Activated naive CD4-positive, alpha-beta T cell treated with anti-CD3 and anti-CD28 coated beads, Interleukin-2, amount 10 ng/mL, durations not matched to agents 7 days and 5 days (primary cell): ENCODE measurements around the gene SPDYC.

Source experiments
- CTCF ChIA-PET: fragments of 350-600 bp; sonication (Branson Sonifier 250); formaldehyde crosslinking; loops from one replicate; lab custom pipeline; 2021; ENCODE audit warnings: antibody characterized with exemption; lab: Charles Lee
- DNase-seq: peaks from one replicate; pipeline ENCODE4 v3.0.0-alpha.2; 2020
- H3K27ac Mint-ChIP-seq: one replicate; pipeline ENCODE4 v1.8.0; 2021; ENCODE audit warnings: mild to moderate bottlenecking, moderate library complexity, mixed read lengths
- H3K27me3 Mint-ChIP-seq: one replicate; pipeline ENCODE4 v1.8.0; 2021; ENCODE audit warnings: mild to moderate bottlenecking, mixed read lengths
- H3K36me3 Mint-ChIP-seq: one replicate; pipeline ENCODE4 v1.8.0; 2021; ENCODE audit warnings: mixed read lengths
- H3K4me1 Mint-ChIP-seq: one replicate; pipeline ENCODE4 v1.8.0; 2021; ENCODE audit warnings: mixed read lengths
- H3K4me3 Mint-ChIP-seq: one replicate; pipeline ENCODE4 v1.8.0; 2021; ENCODE audit warnings: mild to moderate bottlenecking, moderate library complexity, mixed read lengths
- H3K9me3 Mint-ChIP-seq: one replicate; pipeline ENCODE4 v1.8.0; 2021; ENCODE audit warnings: mixed read lengths

SPDYC gene

GRCh38 chr11:65187146-65187675 is 17.2 kb downstream of the SPDYC start:
- Mint-ChIP-seq H3K27me3 (no peaks in the 10 kb centered on the region), H3K9me3 (no peaks in the 10 kb centered on the region), H3K36me3 (peaks cover 42% of the 10 kb centered on the region), H3K4me1 (peaks cover 20% of the 10 kb centered on the region), H3K27ac (no peak overlapping the region), H3K4me3 (no peak overlapping the region)
- no peak for DNase-seq
- CTCF ChIA-PET: no interaction called here

GRCh38 chr11:65187971-65188461 is 18.0 kb downstream of the SPDYC start:
- DNase-seq: no peak
- CTCF ChIA-PET: interaction anchor here (2.0 kb wide), 1 partner anchor 17 kb away, joined by 5 read pairs; no protein-coding TSS in a partner anchor
- peaks cover 12% of the 10 kb centered on the region for H3K4me1 Mint-ChIP-seq
- H3K4me3 Mint-ChIP-seq: no peak overlapping the region
- H3K9me3 Mint-ChIP-seq: no peaks in the 10 kb centered on the region
- no peak overlapping the region for H3K27ac Mint-ChIP-seq
- no peaks in the 10 kb centered on the region for H3K27me3 Mint-ChIP-seq
- H3K36me3 Mint-ChIP-seq: peaks cover 42% of the 10 kb centered on the region

GRCh38 chr11:65188486-65188885 is 18.5 kb downstream of the SPDYC start:
- CTCF ChIA-PET: interaction anchor here (2.0 kb wide), 1 partner anchor 16 kb away, joined by 5 read pairs; no protein-coding TSS in a partner anchor
- H3K27me3 Mint-ChIP-seq: no peaks in the 10 kb centered on the region
- peaks cover 42% of the 10 kb centered on the region for H3K36me3 Mint-ChIP-seq
- no peak for DNase-seq
- H3K4me3 Mint-ChIP-seq: no peak overlapping the region
- no peaks in the 10 kb centered on the region for H3K9me3 Mint-ChIP-seq
- H3K27ac Mint-ChIP-seq: no peak overlapping the region
- H3K4me1 Mint-ChIP-seq: peaks cover 8% of the 10 kb centered on the region

GRCh38 chr11:65189191-65189590 is 19.2 kb downstream of the SPDYC start:
- DNase-seq: no peak
- Mint-ChIP-seq H3K9me3 (no peaks in the 10 kb centered on the region), H3K4me1 (peaks cover 3% of the 10 kb centered on the region), H3K27me3 (no peaks in the 10 kb centered on the region), H3K4me3 (no peak overlapping the region), H3K27ac (no peak overlapping the region), H3K36me3 (peaks cover 39% of the 10 kb centered on the region)
- CTCF ChIA-PET: interaction anchor here (2.0 kb wide), 1 partner anchor 15 kb away, joined by 5 read pairs; no protein-coding TSS in a partner anchor

GRCh38 chr11:65194564-65194963 is 24.5 kb downstream of the SPDYC start:
- H3K4me3 Mint-ChIP-seq: no peak overlapping the region

GRCh38 chr11:65204143-65204542 is 34.1 kb downstream of the SPDYC start:
- H3K4me1 Mint-ChIP-seq: peaks cover 4% of the 10 kb centered on the region
- DNase-seq: peak; percentile 7
- H3K27me3 Mint-ChIP-seq: no peaks in the 10 kb centered on the region
- no peak overlapping the region for H3K27ac Mint-ChIP-seq
- peaks cover 24% of the 10 kb centered on the region for H3K36me3 Mint-ChIP-seq
- H3K9me3 Mint-ChIP-seq: no peaks in the 10 kb centered on the region
- CTCF ChIA-PET: interaction anchor here (0.6 to 4.3 kb wide), 12 partner anchors 10 to 155 kb away, joined by 3 to 25 read pairs (median 4); partner anchors contain the start of gene CAPN1
- H3K4me3 Mint-ChIP-seq: no peak overlapping the region

More at GRCh38 chr11:65194564-65194963, 24.5 kb downstream of the SPDYC start:
- CTCF ChIA-PET: no interaction called here
- no peaks in the 10 kb centered on the region for H3K27me3 Mint-ChIP-seq
- H3K27ac Mint-ChIP-seq: no peak overlapping the region
- DNase-seq: no peak
- no peaks in the 10 kb centered on the region for H3K9me3 Mint-ChIP-seq
- H3K36me3 Mint-ChIP-seq: peaks cover 32% of the 10 kb centered on the region
- H3K4me1 Mint-ChIP-seq: peaks cover 2% of the 10 kb centered on the region

- Mint-ChIP-seq H3K9me3 (no peaks in the 10 kb centered on the region), H3K4me1 (peaks cover 6% of the 10 kb centered on the region), H3K36me3 (peaks cover 27% of the 10 kb centered on the region), H3K27me3 (no peaks in the 10 kb centered on the region), H3K4me3 (no peak overlapping the region), H3K27ac (no peak overlapping the region)
- peak; percentile 63 for DNase-seq
- CTCF ChIA-PET: interaction anchor here (0.7 to 4.3 kb wide), 12 partner anchors 9 to 126 kb away, joined by 3 to 25 read pairs (median 5); partner anchors contain the start of gene CAPN1
These were observed 34.9 kb downstream of the SPDYC start for GRCh38 chr11:65204646-65205601.

GRCh38 chr11:65205602-65205967 is 35.6 kb downstream of the SPDYC start:
- no peaks in the 10 kb centered on the region for H3K9me3 Mint-ChIP-seq
- peaks cover 29% of the 10 kb centered on the region for H3K36me3 Mint-ChIP-seq
- no peaks in the 10 kb centered on the region for H3K27me3 Mint-ChIP-seq

GRCh38 chr11:65206441-65206841 is 36.4 kb downstream of the SPDYC start:
- no peaks in the 10 kb centered on the region for H3K27me3 Mint-ChIP-seq
- peaks cover 29% of the 10 kb centered on the region for H3K36me3 Mint-ChIP-seq
- H3K9me3 Mint-ChIP-seq: no peaks in the 10 kb centered on the region
- no peak for DNase-seq
- peaks cover 6% of the 10 kb centered on the region for H3K4me1 Mint-ChIP-seq
- CTCF ChIA-PET: interaction anchor here (1.0 to 4.3 kb wide), 3 partner anchors 56 to 123 kb away, joined by 3 to 25 read pairs (median 19); partner anchors contain the start of gene POLA2
- no peak overlapping the region for H3K4me3 Mint-ChIP-seq
- H3K27ac Mint-ChIP-seq: no peak overlapping the region

More at GRCh38 chr11:65205602-65205967, 35.6 kb downstream of the SPDYC start:
- no peak overlapping the region for H3K4me3 Mint-ChIP-seq
- peaks cover 6% of the 10 kb centered on the region for H3K4me1 Mint-ChIP-seq
- CTCF ChIA-PET: interaction anchor here (0.6 to 4.3 kb wide), 11 partner anchors 8 to 124 kb away, joined by 3 to 25 read pairs (median 5); partner anchors contain the start of genes CAPN1 and POLA2
- H3K27ac Mint-ChIP-seq: no peak overlapping the region
- no peak for DNase-seq

- H3K27ac Mint-ChIP-seq: no peak overlapping the region
- H3K4me1 Mint-ChIP-seq: peaks cover 6% of the 10 kb centered on the region
- H3K36me3 Mint-ChIP-seq: peaks cover 29% of the 10 kb centered on the region
- CTCF ChIA-PET: interaction anchor here (2.3 to 4.3 kb wide), 2 partner anchors 109 to 123 kb away, joined by 19 to 25 read pairs; no protein-coding TSS in a partner anchor
- H3K27me3 Mint-ChIP-seq: no peaks in the 10 kb centered on the region
- DNase-seq: no peak
- no peak overlapping the region for H3K4me3 Mint-ChIP-seq
- no peaks in the 10 kb centered on the region for H3K9me3 Mint-ChIP-seq
These were observed 36.9 kb downstream of the SPDYC start for GRCh38 chr11:65206901-65207300.

GRCh38 chr11:65207918-65208784 is 38.1 kb downstream of the SPDYC start:
- Mint-ChIP-seq H3K4me1 (peaks cover 8% of the 10 kb centered on the region), H3K9me3 (no peaks in the 10 kb centered on the region), H3K27ac (no peak overlapping the region), H3K27me3 (no peaks in the 10 kb centered on the region), H3K36me3 (peaks cover 33% of the 10 kb centered on the region), H3K4me3 (no peak overlapping the region)
- CTCF ChIA-PET: interaction anchor here (1.2 to 1.3 kb wide), 2 partner anchors 10 to 108 kb away, joined by 3 read pairs; no protein-coding TSS in a partner anchor
- no peak for DNase-seq

GRCh38 chr11:65208785-65209710 is 39.0 kb downstream of the SPDYC start:
- no peaks in the 10 kb centered on the region for H3K27me3 Mint-ChIP-seq
- H3K27ac Mint-ChIP-seq: peak overlapping the region; percentile 24
- H3K4me1 Mint-ChIP-seq: peaks cover 15% of the 10 kb centered on the region
- H3K4me3 Mint-ChIP-seq: no peak overlapping the region
- H3K36me3 Mint-ChIP-seq: peaks cover 32% of the 10 kb centered on the region
- H3K9me3 Mint-ChIP-seq: no peaks in the 10 kb centered on the region
- no peak for DNase-seq
- CTCF ChIA-PET: interaction anchor here (1.2 to 1.3 kb wide), 2 partner anchors 11 to 107 kb away, joined by 3 read pairs; no protein-coding TSS in a partner anchor
